Measurements from ENCODE around the gene XXYLT1.

XXYLT1 gene

GRCh38 chr3:195214381-195214780 is 56.6 kb downstream of the XXYLT1 start:
- TF ChIP-seq CTCF (IDR thresholded peaks at IDR 0.05; ENCODE audit: low read depth, low read length): no peak
- Histone ChIP-seq H3K27me3 (ENCODE audit: insufficient read depth, low read depth, severe bottlenecking) (no peaks in the 10 kb centered on the region), H3K9me3 (ENCODE audit: severe bottlenecking) (no peaks in the 10 kb centered on the region), H3K27ac (no peak overlapping the region), H3K4me3 (ENCODE audit: low read depth, low read length) (no peak overlapping the region), H3K36me3 (no peaks in the 10 kb centered on the region)
- DNase-seq: no peak

- Histone ChIP-seq H3K9me3 (ENCODE audit: severe bottlenecking) (no peaks in the 10 kb centered on the region), H3K4me3 (ENCODE audit: low read depth, low read length) (no peak overlapping the region), H3K36me3 (no peaks in the 10 kb centered on the region), H3K27me3 (ENCODE audit: insufficient read depth, low read depth, severe bottlenecking) (no peaks in the 10 kb centered on the region), H3K27ac (no peak overlapping the region)
- no peak for TF ChIP-seq CTCF (IDR thresholded peaks at IDR 0.05; ENCODE audit: low read depth, low read length)
- DNase-seq: no peak
Measured at GRCh38 chr3:195213639-195214315, 57.2 kb downstream of the XXYLT1 start.

GRCh38 chr3:195212749-195213375 is 58.1 kb downstream of the XXYLT1 start:
- H3K36me3 ChIP-seq: no peaks in the 10 kb centered on the region
- no peak for TF ChIP-seq CTCF (IDR thresholded peaks at IDR 0.05; ENCODE audit: low read depth, low read length)

GRCh38 chr3:195212033-195212748 is 58.8 kb downstream of the XXYLT1 start:
- TF ChIP-seq CTCF (IDR thresholded peaks at IDR 0.05; ENCODE audit: low read depth, low read length): no peak
- H3K4me3 ChIP-seq (ENCODE audit: low read depth, low read length): no peak overlapping the region

More at GRCh38 chr3:195212749-195213375, 58.1 kb downstream of the XXYLT1 start:
- H3K27ac ChIP-seq: no peak overlapping the region
- no peak overlapping the region for H3K4me3 ChIP-seq (ENCODE audit: low read depth, low read length)
- DNase-seq: no peak
- no peaks in the 10 kb centered on the region for H3K27me3 ChIP-seq (ENCODE audit: insufficient read depth, low read depth, severe bottlenecking)
- H3K9me3 ChIP-seq (ENCODE audit: severe bottlenecking): no peaks in the 10 kb centered on the region

GRCh38 chr3:195210266-195210973 is 60.5 kb downstream of the XXYLT1 start:
- Histone ChIP-seq H3K9me3 (ENCODE audit: severe bottlenecking) (no peaks in the 10 kb centered on the region), H3K27ac (peak overlapping the region; percentile 36), H3K27me3 (ENCODE audit: insufficient read depth, low read depth, severe bottlenecking) (no peaks in the 10 kb centered on the region), H3K4me3 (ENCODE audit: low read depth, low read length) (no peak overlapping the region), H3K36me3 (no peaks in the 10 kb centered on the region)
- no peak for TF ChIP-seq CTCF (IDR thresholded peaks at IDR 0.05; ENCODE audit: low read depth, low read length)
- no peak for DNase-seq

More at GRCh38 chr3:195212033-195212748, 58.8 kb downstream of the XXYLT1 start:
- no peaks in the 10 kb centered on the region for H3K36me3 ChIP-seq
- H3K9me3 ChIP-seq (ENCODE audit: severe bottlenecking): no peaks in the 10 kb centered on the region
- no peak for DNase-seq
- no peaks in the 10 kb centered on the region for H3K27me3 ChIP-seq (ENCODE audit: insufficient read depth, low read depth, severe bottlenecking)
- no peak overlapping the region for H3K27ac ChIP-seq
